Fibroblast of the aortic adventitia (primary cell): Measurements from ENCODE around the gene TEX101. TPM values are rescaled to one million over a fixed set of nuclear protein-coding genes. Genes with fewer than 3 reads are reported as not detected.
"Not testable (repeated sequence)": the region's sequence is repeated elsewhere in the genome, so short reads cannot be mapped to it uniquely, and the experiment has no call there.

ENCODE experiments used
- DNase-seq: peaks from one replicate; pipeline ENCODE4 v3.0.0-alpha.2; 2010; ENCODE audit warnings: low read depth
- H3K4me3 ChIP-seq: 2 replicates; pipeline ENCODE4 v1.5.1; 2011; ENCODE audit warnings: low read depth, mild to moderate bottlenecking, control low read depth, low read length, moderate library complexity
- CTCF ChIP-seq: IDR thresholded peaks from 2 replicates; pipeline ENCODE4 v1.5.1; 2011; ENCODE audit warnings: mild to moderate bottlenecking, low read length, control low read depth, inconsistent platforms; ENCODE audit not compliant: insufficient read depth
- total RNA-seq: library from RNA; depleted of rRNA; stranded (reverse); fragments of >200 nt; gene quantifications from 2 replicates; pipeline ENCODE4 v1.2.3, GENCODE V29; 2012; ENCODE audit warnings: low replicate concordance

Gene TEX101
- total RNA-seq, 1 donor, result not detected

DNA sequence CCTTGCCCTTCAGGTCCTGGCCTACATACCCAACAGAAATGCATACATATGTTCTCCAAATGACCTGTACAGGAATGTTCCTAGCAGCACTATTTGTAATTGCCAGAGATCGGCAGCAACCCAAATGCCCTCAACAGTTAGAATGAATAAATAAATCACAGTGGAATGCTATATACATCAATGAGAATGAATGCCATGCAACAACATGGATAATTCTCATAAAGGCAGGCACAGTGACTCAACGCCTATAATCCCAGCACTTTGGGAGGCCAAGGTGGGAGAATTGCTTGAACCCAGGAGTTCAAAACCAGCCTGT is 18.6 kb downstream of the TEX101 start:
- no peak for TF ChIP-seq CTCF
- H3K4me3 ChIP-seq, result no peak overlapping the region
- no peak for DNase-seq

GRCh38 chr19:43433689-43434088 is 19.0 kb downstream of the TEX101 start:
- H3K4me3 ChIP-seq, result no peak overlapping the region
- TF ChIP-seq CTCF, result no peak
- DNase-seq, result no peak

GRCh38 chr19:43435775-43436174 is 21.1 kb downstream of the TEX101 start:
- TF ChIP-seq CTCF, result no peak
- DNase-seq, result no peak

GRCh38 chr19:43437284-43437683 is 22.6 kb downstream of the TEX101 start:
- H3K4me3 ChIP-seq, DNase-seq: not testable (repeated sequence)

More at GRCh38 chr19:43435775-43436174, 21.1 kb downstream of the TEX101 start:
- H3K4me3 ChIP-seq, result no peak overlapping the region

GRCh38 chr19:43437712-43438111 is 23.0 kb downstream of the TEX101 start:
- no peak for DNase-seq
- TF ChIP-seq CTCF, result no peak
- no peak overlapping the region for H3K4me3 ChIP-seq

GRCh38 chr19:43438291-43439031 is 23.8 kb downstream of the TEX101 start:
- no peak for TF ChIP-seq CTCF
- DNase-seq, result peak; percentile 97
- no peak overlapping the region for H3K4me3 ChIP-seq

DNA sequence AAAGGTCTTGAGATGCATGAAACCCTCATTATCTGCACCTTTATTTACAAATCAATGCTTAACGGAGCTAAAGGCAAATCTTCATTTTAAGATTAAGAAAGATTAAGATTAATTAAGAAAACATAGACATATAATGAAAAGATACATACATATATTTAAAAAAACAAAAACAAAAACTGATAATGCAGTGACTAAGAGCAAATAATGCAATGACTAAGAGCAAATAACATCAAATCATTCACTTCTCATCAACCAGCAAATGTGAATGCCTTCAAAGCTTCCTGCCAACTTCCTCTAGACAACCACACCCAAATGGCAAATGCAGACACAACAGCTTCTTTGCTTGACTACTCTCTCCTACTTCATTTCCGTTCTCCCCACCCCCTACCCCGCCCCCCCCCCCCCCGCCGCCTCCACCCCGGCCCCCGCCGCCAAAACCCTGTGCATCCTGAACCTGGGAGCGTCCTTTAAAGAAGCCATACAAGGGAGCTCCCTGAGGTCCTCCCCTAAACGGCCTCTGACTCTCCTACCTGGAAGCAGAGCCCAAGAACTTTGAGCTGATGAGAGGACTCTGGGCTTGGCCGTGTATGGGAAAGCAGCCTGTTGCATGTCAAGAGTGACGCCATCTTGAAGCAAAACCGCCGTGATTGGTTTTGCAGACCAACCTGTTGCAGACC is 24.5 kb downstream of the TEX101 start:
- DNase-seq, result peak; percentile 80
- no peak for TF ChIP-seq CTCF
- H3K4me3 ChIP-seq, result no peak overlapping the region
